Hepatocyte (in vitro differentiated cells): ENCODE measurements around the gene LRRC9.

Source experiments
- EZH2 ChIP-seq: fragments of 200-600 bp; sonication (generic); IDR thresholded peaks from 2 replicates; pipeline ENCODE4 v1.6.1; 2016; ENCODE audit warnings: antibody characterized with exemption, mild to moderate bottlenecking, borderline replicate concordance
- EZH2phosphoT487 ChIP-seq: fragments of 200-600 bp; sonication (generic); IDR thresholded peaks from one replicate; pipeline ENCODE4 v1.6.1; 2018; ENCODE audit warnings: antibody characterized with exemption, mild to moderate bottlenecking, low read depth, moderate library complexity; ENCODE audit not compliant: unreplicated experiment, severe bottlenecking
- TF ChIP-seq, protein P1 (sequence below): fragments of 200-600 bp; sonication (generic); IDR thresholded peaks from 2 replicates; pipeline ENCODE4 v1.5.1; 2016; ENCODE audit warnings: antibody characterized with exemption, mild to moderate bottlenecking; ENCODE audit not compliant: poor library complexity

GRCh38 chr14:60093606-60094005, 173.7 kb downstream of the LRRC9 start:
- TF ChIP-seq, protein P1, sequence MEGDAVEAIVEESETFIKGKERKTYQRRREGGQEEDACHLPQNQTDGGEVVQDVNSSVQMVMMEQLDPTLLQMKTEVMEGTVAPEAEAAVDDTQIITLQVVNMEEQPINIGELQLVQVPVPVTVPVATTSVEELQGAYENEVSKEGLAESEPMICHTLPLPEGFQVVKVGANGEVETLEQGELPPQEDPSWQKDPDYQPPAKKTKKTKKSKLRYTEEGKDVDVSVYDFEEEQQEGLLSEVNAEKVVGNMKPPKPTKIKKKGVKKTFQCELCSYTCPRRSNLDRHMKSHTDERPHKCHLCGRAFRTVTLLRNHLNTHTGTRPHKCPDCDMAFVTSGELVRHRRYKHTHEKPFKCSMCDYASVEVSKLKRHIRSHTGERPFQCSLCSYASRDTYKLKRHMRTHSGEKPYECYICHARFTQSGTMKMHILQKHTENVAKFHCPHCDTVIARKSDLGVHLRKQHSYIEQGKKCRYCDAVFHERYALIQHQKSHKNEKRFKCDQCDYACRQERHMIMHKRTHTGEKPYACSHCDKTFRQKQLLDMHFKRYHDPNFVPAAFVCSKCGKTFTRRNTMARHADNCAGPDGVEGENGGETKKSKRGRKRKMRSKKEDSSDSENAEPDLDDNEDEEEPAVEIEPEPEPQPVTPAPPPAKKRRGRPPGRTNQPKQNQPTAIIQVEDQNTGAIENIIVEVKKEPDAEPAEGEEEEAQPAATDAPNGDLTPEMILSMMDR, result no peak
- no peak for TF ChIP-seq EZH2
- TF ChIP-seq EZH2phosphoT487, result no peak
